ENCODE data around the gene MAP3K20. TPM values are rescaled to one million over a fixed set of nuclear protein-coding genes. Genes with fewer than 3 reads are reported as not detected.

MAP3K20 gene
- total and polyA plus RNA-seq, 4 donors = 25.6 to 109 (median 56.5) TPM

DNA sequence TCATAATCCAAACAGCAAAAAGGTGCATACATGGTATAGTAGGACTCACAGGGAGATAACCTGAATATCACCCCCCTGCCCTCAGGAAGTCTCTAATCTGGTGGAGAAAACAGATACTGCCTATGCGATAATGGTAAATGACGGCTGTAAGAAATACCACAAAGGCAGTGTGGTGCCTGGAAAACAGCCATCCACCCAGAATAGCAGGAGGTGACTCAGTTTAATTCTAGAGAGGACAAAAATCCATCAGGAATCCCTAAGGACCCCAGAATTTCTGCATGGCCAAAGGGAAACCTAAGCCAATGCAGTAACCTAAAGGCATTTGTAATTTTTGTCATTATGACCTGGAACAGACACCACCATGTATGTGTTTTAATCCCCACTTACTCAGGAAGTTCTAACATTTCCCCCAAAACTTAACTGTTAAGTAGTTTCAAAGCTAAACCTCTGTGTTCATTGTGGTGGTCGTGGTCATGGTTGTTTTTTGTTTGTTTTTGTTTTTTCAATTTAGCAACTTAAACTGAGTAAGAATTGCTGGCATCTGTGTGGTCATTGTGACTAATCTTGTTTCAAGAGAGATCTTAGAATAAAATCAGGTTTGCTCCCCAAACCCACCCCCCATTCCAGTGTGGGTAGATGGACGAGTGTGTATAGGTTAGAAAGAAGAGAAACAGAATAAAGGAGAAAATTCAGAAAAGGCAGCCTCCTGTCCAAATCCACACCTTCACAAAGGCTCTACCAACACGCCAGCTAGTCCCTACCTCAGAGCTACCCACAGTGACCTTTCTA is 157.5 kb downstream of the MAP3K20 start:
- H3K27ac ChIP-seq (ENCODE audit: low read depth in 1 of 2, low read length in 2 of 2) = no peak overlapping the region
- no peak for ATAC-seq (ENCODE audit: low FRiP score)
- intact Hi-C loops (cut with DNase I) = no loop called here

DNA sequence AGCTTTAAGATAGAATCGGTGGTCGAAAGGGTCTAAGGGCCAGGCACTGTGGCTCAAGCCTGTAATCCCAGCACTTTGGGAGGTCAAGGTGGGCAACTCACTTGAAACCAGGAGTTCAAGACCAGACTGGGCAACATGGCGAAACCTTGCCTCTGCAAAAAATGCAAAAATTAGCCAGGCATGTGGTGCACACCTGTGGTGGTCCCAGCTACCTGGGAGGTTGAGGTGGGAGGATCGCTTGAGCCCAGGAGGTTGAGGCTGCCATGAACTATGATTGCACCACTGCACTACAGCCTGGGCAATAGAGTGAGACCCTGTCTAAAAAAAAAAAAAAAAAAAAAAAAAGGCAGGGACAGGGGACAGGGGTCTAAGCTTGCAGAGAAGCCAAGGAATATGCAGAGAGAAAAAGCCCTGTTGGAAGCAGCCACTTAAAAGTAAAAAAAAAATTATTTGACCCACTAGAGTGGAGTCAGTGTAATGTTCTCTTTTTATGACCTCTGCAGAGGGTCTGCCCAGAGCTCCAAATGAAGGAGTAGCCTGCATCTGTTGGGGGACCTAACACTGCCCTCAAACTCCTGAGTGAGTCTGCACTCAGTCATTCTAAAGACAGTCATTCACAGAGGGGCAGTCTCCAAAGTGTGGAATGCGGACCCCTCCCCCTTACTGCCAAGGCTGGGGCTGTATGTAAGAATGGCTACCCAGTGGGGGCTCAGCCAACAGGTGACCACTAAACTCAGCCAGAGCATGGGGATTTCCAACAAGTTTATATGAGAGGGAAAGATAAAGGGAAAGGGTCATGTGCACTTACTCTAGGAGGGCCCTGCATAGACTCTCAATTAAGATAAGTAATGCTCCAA is 160.5 kb downstream of the MAP3K20 start:
- Histone ChIP-seq H3K4me3 (ENCODE audit: low read length in 2 of 2) (no peak overlapping the region), H3K9me3 (ENCODE audit: control insufficient read depth, low read length) (no peaks in the 10 kb centered on the region), H3K27ac (ENCODE audit: low read depth in 1 of 2, low read length in 2 of 2) (no peak overlapping the region), H3K36me3 (ENCODE audit: control insufficient read depth in 1 of 2, insufficient read depth in 2 of 2, low read length in 1 of 2) (peaks cover 4 to 10% of the 10 kb centered on the region in 2 donors), H3K4me1 (ENCODE audit: control insufficient read depth in 1 of 2, insufficient read depth in 2 of 2, low read length in 2 of 2) (no peaks in the 10 kb centered on the region), H3K27me3 (ENCODE audit: control insufficient read depth in 1 of 2, insufficient read depth in 2 of 2, low read length in 1 of 2) (no peaks in the 10 kb centered on the region)
- 98% methylated on average over 5 of the region's 5 CpGs for WGBS, 2 donors
- DNase-seq = no peak
- ATAC-seq (ENCODE audit: low FRiP score) = peak; percentile 26
- intact Hi-C loops (cut with DNase I) = no loop called here

More for the DNA sequence above, 157.5 kb downstream of the MAP3K20 start:
- no peaks in the 10 kb centered on the region for H3K9me3 ChIP-seq (ENCODE audit: control insufficient read depth, low read length)
- H3K27me3 ChIP-seq (ENCODE audit: control insufficient read depth in 1 of 2, insufficient read depth in 2 of 2, low read length in 1 of 2) = no peaks in the 10 kb centered on the region
- DNase-seq = no peak
- WGBS, 2 donors = 88 to 91% methylated on average over 5 of the region's 5 CpGs
- H3K4me1 ChIP-seq (ENCODE audit: control insufficient read depth in 1 of 2, insufficient read depth in 2 of 2, low read length in 2 of 2) = no peaks in the 10 kb centered on the region
- H3K4me3 ChIP-seq (ENCODE audit: low read length in 2 of 2) = no peak overlapping the region
- peaks cover 4 to 5% of the 10 kb centered on the region in 2 donors for H3K36me3 ChIP-seq (ENCODE audit: control insufficient read depth in 1 of 2, insufficient read depth in 2 of 2, low read length in 1 of 2)

DNA sequence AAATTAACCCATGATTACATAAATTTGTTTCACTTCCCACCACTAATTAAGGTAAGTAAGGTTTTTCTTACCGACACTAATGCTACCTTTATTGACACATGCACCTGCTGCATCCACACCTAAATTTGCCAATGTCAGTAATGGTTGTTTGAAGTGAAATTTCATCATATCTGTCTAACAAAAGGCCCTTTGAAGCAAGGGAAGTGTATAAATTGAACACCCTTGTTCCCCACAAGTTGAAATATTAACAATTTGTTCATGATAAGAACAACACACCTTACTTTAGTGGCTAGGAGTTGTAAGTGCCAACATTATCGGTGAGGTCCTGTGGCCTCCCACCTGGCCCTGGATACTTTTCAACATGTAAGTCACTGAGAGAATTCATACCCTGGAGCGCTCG is 162.7 kb downstream of the MAP3K20 start:
- intact Hi-C loops (cut with DNase I) = no loop called here
- Histone ChIP-seq H3K4me1 (ENCODE audit: control insufficient read depth in 1 of 2, insufficient read depth in 2 of 2, low read length in 2 of 2) (no peaks in the 10 kb centered on the region), H3K4me3 (ENCODE audit: low read length in 2 of 2) (no peak overlapping the region), H3K9me3 (ENCODE audit: control insufficient read depth, low read length) (no peaks in the 10 kb centered on the region), H3K27me3 (ENCODE audit: control insufficient read depth in 1 of 2, insufficient read depth in 2 of 2, low read length in 1 of 2) (no peaks in the 10 kb centered on the region), H3K36me3 (ENCODE audit: control insufficient read depth in 1 of 2, insufficient read depth in 2 of 2, low read length in 1 of 2) (peaks cover 0 to 5% of the 10 kb centered on the region in 2 donors), H3K27ac (ENCODE audit: low read depth in 1 of 2, low read length in 2 of 2) (no peak overlapping the region)
- ATAC-seq (ENCODE audit: low FRiP score) (no peak), DNase-seq (no peak)
- 95 to 97% methylated on average over 4 of the region's 4 CpGs for WGBS, 2 donors

DNA sequence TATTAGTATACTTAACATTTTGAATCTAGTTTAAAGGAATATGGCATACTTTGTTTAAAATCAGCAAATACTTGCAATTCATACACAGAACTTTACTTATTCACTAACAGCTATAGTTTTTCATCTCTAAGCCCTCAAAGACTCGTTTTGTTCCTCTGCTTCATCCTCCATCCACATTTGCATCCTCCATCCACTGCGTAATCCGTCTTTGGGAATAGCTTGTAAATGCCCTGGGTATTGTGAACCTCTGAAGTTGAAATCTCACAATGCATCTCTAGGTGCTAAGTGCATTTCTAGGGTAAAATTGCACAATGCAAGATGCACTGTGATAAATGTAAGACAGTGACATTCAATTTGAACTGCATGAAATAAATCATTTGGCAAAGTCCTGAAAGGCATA is 163.2 kb downstream of the MAP3K20 start:
- DNase-seq (no peak), ATAC-seq (ENCODE audit: low FRiP score) (no peak)
- 88 to 95% methylated on average over 3 of the region's 3 CpGs for WGBS, 2 donors
- Histone ChIP-seq H3K4me3 (ENCODE audit: low read length in 2 of 2) (no peak overlapping the region), H3K4me1 (ENCODE audit: control insufficient read depth in 1 of 2, insufficient read depth in 2 of 2, low read length in 2 of 2) (no peaks in the 10 kb centered on the region), H3K36me3 (ENCODE audit: control insufficient read depth in 1 of 2, insufficient read depth in 2 of 2, low read length in 1 of 2) (peaks cover 1 to 5% of the 10 kb centered on the region in 2 donors), H3K27ac (ENCODE audit: low read depth in 1 of 2, low read length in 2 of 2) (no peak overlapping the region), H3K9me3 (ENCODE audit: control insufficient read depth, low read length) (no peaks in the 10 kb centered on the region), H3K27me3 (ENCODE audit: control insufficient read depth in 1 of 2, insufficient read depth in 2 of 2, low read length in 1 of 2) (no peaks in the 10 kb centered on the region)
- intact Hi-C loops (cut with DNase I) = no loop called here

DNA sequence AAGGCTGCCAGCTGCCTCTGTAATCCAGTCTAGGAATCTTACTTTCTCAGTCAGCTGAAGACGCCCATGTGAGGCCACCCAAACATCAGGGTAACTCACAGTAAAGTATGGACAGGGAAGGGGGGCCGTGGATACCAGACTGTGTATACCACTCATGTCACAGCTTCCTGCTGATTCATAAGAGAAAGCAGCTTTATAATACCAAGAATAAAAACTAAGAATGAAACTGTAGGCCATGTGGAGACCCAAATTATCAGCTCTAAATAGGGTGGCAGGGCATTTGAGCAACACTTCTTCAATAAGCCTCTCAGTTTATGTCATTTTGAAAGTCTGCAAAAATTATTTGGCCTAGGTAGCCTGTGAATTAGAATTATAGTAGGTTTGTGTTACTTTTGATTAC is 164.0 kb downstream of the MAP3K20 start:
- peaks cover 2 to 5% of the 10 kb centered on the region in 2 donors for H3K36me3 ChIP-seq (ENCODE audit: control insufficient read depth in 1 of 2, insufficient read depth in 2 of 2, low read length in 1 of 2)

DNA sequence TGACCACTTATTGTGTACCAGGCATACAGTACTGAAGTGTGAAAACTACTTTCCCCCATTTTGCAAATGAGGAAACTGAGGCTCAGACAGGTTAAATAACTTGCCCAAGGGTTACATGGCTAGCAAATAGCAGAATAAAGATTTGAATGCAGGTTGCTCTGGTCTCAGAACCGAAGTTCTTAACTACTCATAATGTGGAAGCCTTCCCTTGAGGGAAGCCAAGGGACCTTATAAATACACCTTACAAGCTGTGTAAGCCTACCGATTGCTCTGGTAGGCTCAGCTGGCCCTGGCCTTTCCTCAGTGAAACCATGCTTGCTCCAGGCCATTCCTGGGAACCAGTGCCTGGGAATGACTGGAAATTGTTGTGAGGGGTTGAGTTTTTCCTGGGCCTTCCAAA is 164.4 kb downstream of the MAP3K20 start:
- DNase-seq (no peak), ATAC-seq (ENCODE audit: low FRiP score) (no peak)
- intact Hi-C loops (cut with DNase I) = no loop called here
- WGBS, 2 donors = 95 to 96% methylated on average over 2 of the region's 2 CpGs
- Histone ChIP-seq H3K9me3 (ENCODE audit: control insufficient read depth, low read length) (no peaks in the 10 kb centered on the region), H3K4me1 (ENCODE audit: control insufficient read depth in 1 of 2, insufficient read depth in 2 of 2, low read length in 2 of 2) (no peaks in the 10 kb centered on the region), H3K27me3 (ENCODE audit: control insufficient read depth in 1 of 2, insufficient read depth in 2 of 2, low read length in 1 of 2) (no peaks in the 10 kb centered on the region), H3K36me3 (ENCODE audit: control insufficient read depth in 1 of 2, insufficient read depth in 2 of 2, low read length in 1 of 2) (peaks cover 2 to 5% of the 10 kb centered on the region in 2 donors), H3K27ac (ENCODE audit: low read depth in 1 of 2, low read length in 2 of 2) (no peak overlapping the region), H3K4me3 (ENCODE audit: low read length in 2 of 2) (no peak overlapping the region)

More for the DNA sequence above, 164.0 kb downstream of the MAP3K20 start:
- no peaks in the 10 kb centered on the region for H3K9me3 ChIP-seq (ENCODE audit: control insufficient read depth, low read length)
- no peak for DNase-seq
- 88 to 93% methylated on average over 2 of the region's 2 CpGs for WGBS, 2 donors
- no peak for ATAC-seq (ENCODE audit: low FRiP score)
- H3K27ac ChIP-seq (ENCODE audit: low read depth in 1 of 2, low read length in 2 of 2) = no peak overlapping the region
- no peak overlapping the region for H3K4me3 ChIP-seq (ENCODE audit: low read length in 2 of 2)
- no peaks in the 10 kb centered on the region for H3K4me1 ChIP-seq (ENCODE audit: control insufficient read depth in 1 of 2, insufficient read depth in 2 of 2, low read length in 2 of 2)
- intact Hi-C loops (cut with DNase I) = no loop called here
- no peaks in the 10 kb centered on the region for H3K27me3 ChIP-seq (ENCODE audit: control insufficient read depth in 1 of 2, insufficient read depth in 2 of 2, low read length in 1 of 2)

DNA sequence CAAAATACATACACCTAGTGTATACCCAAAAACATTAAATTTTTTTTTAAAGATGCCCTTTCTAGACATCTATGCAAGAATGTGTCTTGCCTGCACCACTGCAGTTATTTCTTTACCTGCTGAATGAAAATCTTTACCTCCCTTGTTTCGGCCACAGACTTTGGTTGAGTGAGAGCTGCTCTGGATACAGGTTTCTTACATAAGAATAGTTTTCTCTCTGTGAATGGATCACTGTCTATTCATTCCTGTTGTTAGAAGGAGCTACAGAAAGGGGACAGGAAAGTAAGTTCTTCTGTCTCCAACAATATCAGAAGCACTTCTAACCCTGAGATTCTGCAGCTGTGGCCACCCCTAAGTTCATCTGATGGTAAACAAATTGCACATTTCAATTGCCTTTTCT is 166.0 kb downstream of the MAP3K20 start:
- H3K27ac ChIP-seq (ENCODE audit: low read depth in 1 of 2, low read length in 2 of 2) = no peak overlapping the region
- H3K9me3 ChIP-seq (ENCODE audit: control insufficient read depth, low read length) = no peaks in the 10 kb centered on the region
- H3K27me3 ChIP-seq (ENCODE audit: control insufficient read depth in 1 of 2, insufficient read depth in 2 of 2, low read length in 1 of 2) = no peaks in the 10 kb centered on the region
- H3K4me3 ChIP-seq (ENCODE audit: low read length in 2 of 2) = no peak overlapping the region
- intact Hi-C loops (cut with DNase I) = no loop called here
- 96 to 100% methylated on average over 1 of the region's 1 CpG for WGBS, 2 donors
- peaks cover 2 to 5% of the 10 kb centered on the region in 2 donors for H3K36me3 ChIP-seq (ENCODE audit: control insufficient read depth in 1 of 2, insufficient read depth in 2 of 2, low read length in 1 of 2)
- H3K4me1 ChIP-seq (ENCODE audit: control insufficient read depth in 1 of 2, insufficient read depth in 2 of 2, low read length in 2 of 2) = no peaks in the 10 kb centered on the region
- no peak for ATAC-seq (ENCODE audit: low FRiP score)
- DNase-seq = no peak

DNA sequence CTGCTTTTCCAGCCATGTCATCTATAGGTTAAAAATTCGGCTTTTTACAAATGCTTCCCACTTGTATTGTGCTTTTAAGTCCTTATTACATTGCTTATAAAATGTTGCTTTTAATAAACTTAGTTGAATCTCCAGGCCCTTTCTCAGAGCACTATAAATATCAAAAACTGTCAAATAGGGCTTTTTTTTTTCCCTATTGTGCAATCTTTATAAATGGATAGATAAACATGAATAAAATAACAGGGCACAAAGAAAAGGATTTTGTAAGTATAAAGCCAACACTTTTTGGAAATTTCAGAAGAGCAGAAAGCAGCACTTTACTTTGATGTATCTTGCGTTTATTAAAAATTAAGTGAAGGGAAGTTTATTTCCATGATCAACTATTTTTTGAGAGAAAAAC is 171.5 kb downstream of the MAP3K20 start:
- WGBS, 2 donors = 90 to 91% methylated on average over 2 of the region's 2 CpGs
- Histone ChIP-seq H3K36me3 (ENCODE audit: control insufficient read depth in 1 of 2, insufficient read depth in 2 of 2, low read length in 1 of 2) (peaks cover 0 to 2% of the 10 kb centered on the region in 2 donors), H3K4me1 (ENCODE audit: control insufficient read depth in 1 of 2, insufficient read depth in 2 of 2, low read length in 2 of 2) (no peaks in the 10 kb centered on the region), H3K27ac (ENCODE audit: low read depth in 1 of 2, low read length in 2 of 2) (no peak overlapping the region), H3K27me3 (ENCODE audit: control insufficient read depth in 1 of 2, insufficient read depth in 2 of 2, low read length in 1 of 2) (no peaks in the 10 kb centered on the region), H3K4me3 (ENCODE audit: low read length in 2 of 2) (no peak overlapping the region), H3K9me3 (ENCODE audit: control insufficient read depth, low read length) (no peaks in the 10 kb centered on the region)
- DNase-seq (no peak), ATAC-seq (ENCODE audit: low FRiP score) (no peak)
- intact Hi-C loops (cut with DNase I) = no loop called here

Data from aorta (tissue), 5 donors.